SU-DHL-6 (cell line): Measurements from ENCODE around the gene TAOK1.

Experiments
- H2AFZ ChIP-seq: fragments of 200-600 bp; sonication (generic); 2 replicates; pipeline ENCODE4 v1.6.1; 2014; ENCODE audit warnings: low read depth, mild to moderate bottlenecking, moderate library complexity, mixed read lengths, antibody characterized with exemption, low read length; ENCODE audit not compliant: severe bottlenecking
- H3F3A ChIP-seq: fragments of 200-600 bp; shearing (Covaris generic); 2 replicates; pipeline ENCODE4 v1.6.0; 2016; ENCODE audit warnings: antibody characterized with exemption, mild to moderate bottlenecking; ENCODE audit not compliant: insufficient read depth
- H3K27ac ChIP-seq: fragments of 200-600 bp; sonication (generic); 2 replicates; pipeline ENCODE4 v1.5.1; 2016; ENCODE audit warnings: low read depth, mild to moderate bottlenecking, low read length, moderate library complexity, mixed read lengths
- H3K27me3 ChIP-seq: fragments of 200-600 bp; sonication (generic), shearing (Covaris generic); 2 replicates; pipeline ENCODE4 v1.6.0; 2014; ENCODE audit warnings: mild to moderate bottlenecking, low read length
- H3K36me3 ChIP-seq: fragments of 200-600 bp; sonication (generic); 2 replicates; pipeline ENCODE4 v1.6.1; 2014; ENCODE audit warnings: mild to moderate bottlenecking, low read length, mixed read lengths
- H3K4me2 ChIP-seq: fragments of 300-600, 200-600 bp; shearing (Covaris generic), sonication (generic); 2 replicates; pipeline ENCODE4 v1.6.0; 2014; ENCODE audit warnings: low read length, low read depth, mild to moderate bottlenecking; ENCODE audit not compliant: poor library complexity, severe bottlenecking
- H3K4me3 ChIP-seq: fragments of 200-600 bp; sonication (generic); 2 replicates; pipeline ENCODE4 v1.5.1; 2014; ENCODE audit warnings: antibody characterized with exemption, low read length, mild to moderate bottlenecking, mixed read lengths; ENCODE audit not compliant: insufficient read depth, poor library complexity, severe bottlenecking
- H3K79me2 ChIP-seq: fragments of 200-600 bp; sonication (generic); 2 replicates; pipeline ENCODE4 v1.6.1; 2014; ENCODE audit warnings: mild to moderate bottlenecking, low read length, moderate library complexity; ENCODE audit not compliant: insufficient read depth
- H3K9ac ChIP-seq: fragments of 200-600 bp; sonication (generic); 2 replicates; pipeline ENCODE4 v1.7.0; 2014; ENCODE audit warnings: mild to moderate bottlenecking, low read length
- H3K9me2 ChIP-seq: fragments of 200-600 bp; sonication (generic); replicated peaks from 2 replicates; pipeline ENCODE4 v1.6.1; 2014; ENCODE audit warnings: low read length; ENCODE audit not compliant: insufficient read depth
- H3K9me3 ChIP-seq: fragments of 200-600 bp; sonication (generic); 2 replicates; pipeline ENCODE4 v1.6.1; 2014; ENCODE audit warnings: low read length, mixed read lengths; ENCODE audit not compliant: insufficient read depth
- H4K20me1 ChIP-seq: fragments of 200-600 bp; sonication (generic); 2 replicates; pipeline ENCODE4 v1.6.1; 2014; ENCODE audit warnings: low read depth, mild to moderate bottlenecking, antibody characterized with exemption, low read length, moderate library complexity, mixed read lengths
- CTCF ChIP-seq: fragments of 200-600 bp; sonication (generic); IDR thresholded peaks from one replicate; pipeline ENCODE4 v1.5.1; 2017; ENCODE audit warnings: antibody characterized with exemption, mild to moderate bottlenecking, low read length, moderate library complexity; ENCODE audit not compliant: insufficient read depth, poor library complexity, severe bottlenecking
- EZH2phosphoT487 ChIP-seq: fragments of 200-600 bp; sonication (generic), shearing (Covaris generic); conservative IDR thresholded peaks from 2 replicates; pipeline ENCODE4 v1.6.1; 2018; ENCODE audit warnings: mild to moderate bottlenecking, antibody characterized with exemption, low read length, moderate library complexity, mixed read lengths

TAOK1 gene

GRCh38 chr17:29595107-29595942 lies 205.2 kb downstream of the TAOK1 start:
- H2AFZ ChIP-seq = no peak overlapping the region
- no peaks in the 10 kb centered on the region for H3K9me2 ChIP-seq
- no peak overlapping the region for H3K4me3 ChIP-seq
- no peaks in the 10 kb centered on the region; the same call in 1 of the 2 replicates for H4K20me1 ChIP-seq
- H3K4me2 ChIP-seq = no peak overlapping the region
- H3K9me3 ChIP-seq = no peaks in the 10 kb centered on the region
- H3F3A ChIP-seq = peaks cover 23% of the 10 kb centered on the region
- no peak overlapping the region for H3K9ac ChIP-seq
- no peak overlapping the region for H3K27ac ChIP-seq
- H3K27me3 ChIP-seq = no peaks in the 10 kb centered on the region
- no peak for TF ChIP-seq CTCF
- no peak for TF ChIP-seq EZH2phosphoT487
- H3K36me3 ChIP-seq = no peaks in the 10 kb centered on the region
- H3K79me2 ChIP-seq = no peaks in the 10 kb centered on the region

DNA sequence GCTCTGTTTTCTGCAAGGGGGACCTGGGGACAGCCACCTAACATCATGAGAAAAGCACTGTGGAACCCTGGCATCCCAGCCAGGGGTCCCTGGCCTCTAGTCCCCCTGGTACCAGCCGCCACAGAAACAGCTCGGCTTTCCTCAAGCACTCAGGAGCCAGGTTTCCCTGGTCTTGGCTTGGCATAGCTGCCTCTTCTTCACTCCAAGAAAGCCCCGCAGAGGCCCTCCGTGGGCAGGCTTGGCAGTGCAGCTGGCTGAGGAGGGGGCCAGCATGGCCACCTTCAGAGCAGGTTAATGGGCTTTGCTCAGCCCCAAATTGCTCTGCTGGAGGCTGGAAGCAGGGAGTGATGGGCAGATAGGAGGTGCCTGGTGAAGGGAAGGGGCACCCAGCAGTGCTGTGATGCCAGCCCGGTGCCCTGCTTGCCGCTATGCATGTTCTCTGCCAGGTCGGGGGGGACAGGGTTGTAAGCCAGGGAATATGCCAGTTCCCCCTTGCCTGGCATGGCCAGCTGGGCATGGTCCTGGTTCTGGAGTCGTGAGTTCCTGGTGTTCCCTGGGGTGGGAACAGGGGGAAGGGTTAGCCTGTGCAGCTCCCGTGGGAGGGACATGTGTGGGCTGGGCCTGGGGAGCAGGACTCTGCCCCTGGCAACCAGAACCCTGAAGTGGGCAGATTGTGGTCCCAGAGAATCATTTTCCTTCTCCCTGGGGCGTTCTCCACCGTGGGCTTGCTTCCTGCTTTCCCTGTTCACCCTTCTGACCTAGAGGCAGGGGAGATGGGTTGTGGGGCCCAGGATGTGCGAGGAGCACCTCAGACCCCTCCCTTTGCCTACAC lies 206.0 kb downstream of the TAOK1 start:
- Histone ChIP-seq H3K27ac (no peak overlapping the region), H3K4me3 (no peak overlapping the region), H3K9me3 (no peaks in the 10 kb centered on the region), H3K36me3 (no peaks in the 10 kb centered on the region), H2AFZ (no peak overlapping the region), H3K27me3 (no peaks in the 10 kb centered on the region), H3K9ac (no peak overlapping the region), H3K4me2 (no peak overlapping the region), H3K79me2 (no peaks in the 10 kb centered on the region), H3K9me2 (no peaks in the 10 kb centered on the region), H4K20me1 (no peaks in the 10 kb centered on the region; the same call in 1 of the 2 replicates), H3F3A (peaks cover 14% of the 10 kb centered on the region)
- TF ChIP-seq CTCF = no peak
- no peak for TF ChIP-seq EZH2phosphoT487

DNA sequence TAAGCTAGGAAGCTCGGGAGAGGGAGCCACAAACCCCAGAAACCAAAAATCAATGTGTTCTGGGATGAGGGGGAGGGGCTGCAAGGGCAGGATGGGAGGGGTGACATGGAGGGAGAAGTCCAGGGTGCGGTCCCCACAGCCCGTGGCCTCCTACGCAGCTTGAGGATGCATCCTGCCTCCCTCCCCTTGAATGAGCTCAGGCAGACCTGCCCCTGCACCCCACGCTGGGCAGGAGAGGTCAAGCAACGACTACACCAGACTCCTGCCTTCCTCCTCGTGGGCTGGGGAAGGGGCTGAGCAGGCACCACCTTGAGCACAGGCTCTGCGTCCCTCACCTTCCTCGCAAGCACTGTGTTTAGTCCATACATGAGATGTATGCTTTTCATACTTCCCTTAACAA lies 206.6 kb downstream of the TAOK1 start:
- Histone ChIP-seq H3K4me3 (no peak overlapping the region), H3K9me3 (no peaks in the 10 kb centered on the region), H3F3A (peaks cover 10% of the 10 kb centered on the region), H2AFZ (no peak overlapping the region), H3K27me3 (no peaks in the 10 kb centered on the region), H3K4me2 (no peak overlapping the region), H3K36me3 (no peaks in the 10 kb centered on the region), H3K9me2 (no peaks in the 10 kb centered on the region), H3K79me2 (no peaks in the 10 kb centered on the region), H3K27ac (no peak overlapping the region), H4K20me1 (no peaks in the 10 kb centered on the region; the same call in 1 of the 2 replicates), H3K9ac (no peak overlapping the region)
- TF ChIP-seq EZH2phosphoT487 (no peak), CTCF (no peak)
